Stimulated activated CD4-positive, alpha-beta T cell treated with anti-CD3 and anti-CD28 coated beads, Interleukin-15, amount 100 ng/mL, for 1 hour (primary cell): Measurements from ENCODE around the gene TUFT1.
"Not testable (repeated sequence)": the region's sequence is repeated elsewhere in the genome, so short reads cannot be mapped to it uniquely, and the experiment has no call there.

Source experiments
- DNase-seq, 2 donors: peaks; one replicate each; pipeline ENCODE4 v3.0.0-alpha.2; 2020; ENCODE audit warnings: low read depth in 1 of 2, low spot score in 1 of 2

Gene TUFT1

GRCh38 chr1:151613282-151613780 lies 73.2 kb downstream of the TUFT1 start:
- no peak for DNase-seq

- DNase-seq = no peak
These were observed 75.8 kb downstream of the TUFT1 start for GRCh38 chr1:151615711-151616504.

- no peak for DNase-seq
These were observed 76.4 kb downstream of the TUFT1 start for GRCh38 chr1:151616505-151616849.

- no peak for DNase-seq
These were observed 77.9 kb downstream of the TUFT1 start for GRCh38 chr1:151618003-151618402.

GRCh38 chr1:151618470-151618869 lies 78.4 kb downstream of the TUFT1 start:
- DNase-seq = no peak

GRCh38 chr1:151618996-151619395 lies 78.9 kb downstream of the TUFT1 start:
- DNase-seq = not testable (repeated sequence)

- DNase-seq = no peak
These were observed 79.5 kb downstream of the TUFT1 start for GRCh38 chr1:151619489-151620093.

- no peak for DNase-seq
These were observed 80.2 kb downstream of the TUFT1 start for GRCh38 chr1:151620286-151620685.

GRCh38 chr1:151621351-151621750 lies 81.2 kb downstream of the TUFT1 start:
- DNase-seq = no peak

GRCh38 chr1:151624783-151625182 lies 84.7 kb downstream of the TUFT1 start:
- no peak for DNase-seq

- no peak for DNase-seq
These were observed 86.7 kb downstream of the TUFT1 start for GRCh38 chr1:151626740-151627334.

- no peak for DNase-seq
These were observed 89.2 kb downstream of the TUFT1 start for GRCh38 chr1:151629278-151629677.
